ENCODE results near the gene TIMP2.

DNA sequence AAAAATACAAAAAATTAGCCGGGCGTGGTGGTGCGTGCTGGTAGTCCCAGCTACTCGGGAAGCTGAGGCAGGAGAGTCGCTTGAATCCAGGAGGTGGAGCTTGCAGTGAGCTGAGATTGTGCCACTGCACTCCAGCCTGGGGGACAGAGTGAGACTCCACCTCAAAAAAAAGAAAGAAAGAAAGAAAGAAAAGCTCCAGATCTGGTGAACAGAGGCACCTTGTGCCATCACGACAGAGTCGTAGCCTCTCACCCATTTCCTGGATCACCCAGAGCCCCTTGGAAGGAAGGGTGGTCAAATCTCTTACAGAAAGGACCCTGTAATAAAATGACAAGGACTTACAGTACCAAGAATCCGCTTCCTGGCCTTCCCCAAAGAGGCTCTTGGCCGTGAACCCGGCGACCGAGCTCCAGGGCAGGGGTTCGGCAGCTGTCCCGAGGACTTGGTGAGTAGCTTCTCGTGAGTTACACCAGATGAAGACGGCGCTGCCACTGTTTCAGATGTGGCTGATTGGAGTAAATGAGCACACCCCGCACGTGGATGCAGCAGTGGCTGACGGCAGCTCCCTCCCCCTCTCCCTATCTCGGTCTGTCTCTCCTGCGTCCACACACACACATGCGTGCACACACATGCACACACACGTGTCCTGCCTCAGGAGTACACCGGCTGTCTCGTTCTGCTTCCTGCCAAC lies 41.1 kb upstream of the TIMP2 start:
- TF ChIP-seq, protein P1, sequence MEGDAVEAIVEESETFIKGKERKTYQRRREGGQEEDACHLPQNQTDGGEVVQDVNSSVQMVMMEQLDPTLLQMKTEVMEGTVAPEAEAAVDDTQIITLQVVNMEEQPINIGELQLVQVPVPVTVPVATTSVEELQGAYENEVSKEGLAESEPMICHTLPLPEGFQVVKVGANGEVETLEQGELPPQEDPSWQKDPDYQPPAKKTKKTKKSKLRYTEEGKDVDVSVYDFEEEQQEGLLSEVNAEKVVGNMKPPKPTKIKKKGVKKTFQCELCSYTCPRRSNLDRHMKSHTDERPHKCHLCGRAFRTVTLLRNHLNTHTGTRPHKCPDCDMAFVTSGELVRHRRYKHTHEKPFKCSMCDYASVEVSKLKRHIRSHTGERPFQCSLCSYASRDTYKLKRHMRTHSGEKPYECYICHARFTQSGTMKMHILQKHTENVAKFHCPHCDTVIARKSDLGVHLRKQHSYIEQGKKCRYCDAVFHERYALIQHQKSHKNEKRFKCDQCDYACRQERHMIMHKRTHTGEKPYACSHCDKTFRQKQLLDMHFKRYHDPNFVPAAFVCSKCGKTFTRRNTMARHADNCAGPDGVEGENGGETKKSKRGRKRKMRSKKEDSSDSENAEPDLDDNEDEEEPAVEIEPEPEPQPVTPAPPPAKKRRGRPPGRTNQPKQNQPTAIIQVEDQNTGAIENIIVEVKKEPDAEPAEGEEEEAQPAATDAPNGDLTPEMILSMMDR (conservative IDR thresholded peaks at IDR 0.05; ENCODE audit: low read length) = no peak
- no peak for TF ChIP-seq EZH2phosphoT487 (IDR thresholded peaks at IDR 0.05; ENCODE audit: borderline replicate concordance, low read depth, low read length)

All from OCI-LY7 (cell line).